SK-N-SH (cell line): ENCODE measurements around the gene INAVA. TPM values are rescaled to one million over a fixed set of nuclear protein-coding genes. Genes with fewer than 3 reads are reported as not detected.

Source experiments
- CTCF ChIA-PET: fragments of 300-600, 350-600 bp; formaldehyde crosslinking; extraction: SDS; loops from one replicate; lab custom pipeline; 2021; lab: Yijun Ruan, JAX
- POLR2A ChIA-PET: fragments of 350-600 bp; sonication (Branson Sonifier 250); formaldehyde crosslinking; extraction: SDS; loops from one replicate; lab custom pipeline; 2020; ENCODE audit warnings: antibody characterized with exemption, inconsistent platforms; lab: Yijun Ruan, JAX
- DNase-seq: peaks from one replicate; pipeline ENCODE4 v3.0.0; 2012
- H2AFZ ChIP-seq: fragments of 200-600 bp; sonication (generic); 2 replicates; pipeline ENCODE4 v1.8.1; 2016; ENCODE audit warnings: antibody characterized with exemption, mild to moderate bottlenecking, low read depth
- H3F3A ChIP-seq: fragments of 200-600 bp; sonication (generic); replicated peaks from 2 replicates; pipeline ENCODE3; 2016; ENCODE audit warnings: antibody characterized with exemption, mild to moderate bottlenecking; ENCODE audit not compliant: insufficient read depth
- H3K27ac ChIP-seq, 2 experiments: fragments of 200-500 bp in 1 of 2; fragments of 200-600 bp in 1 of 2; sonication (Bioruptor generic) in 1 of 2; sonication (generic), shearing (Covaris generic) in 1 of 2; 2 replicates each; pipeline versions ENCODE4 v1.5.1 to v1.6.1; 2014 to 2016; ENCODE audit warnings: low read depth in 2 of 2, inconsistent platforms in 1 of 2, low read length in 1 of 2, mild to moderate bottlenecking in 1 of 2, mixed read lengths in 1 of 2
- H3K27me3 ChIP-seq: fragments of 200-600 bp; sonication (generic), shearing (Covaris generic); 2 replicates; pipeline ENCODE4 v1.6.1; 2016; ENCODE audit warnings: mixed run types; ENCODE audit not compliant: insufficient read depth
- H3K36me3 ChIP-seq, 2 experiments: fragments of 200-500 bp in 1 of 2; fragments of 200-600 bp in 1 of 2; sonication (Bioruptor generic) in 1 of 2; sonication (generic) in 1 of 2; replicated peaks in 1 of 2; 2 replicates each; pipeline versions ENCODE3 to v1.5.1; 2014 to 2016; ENCODE audit warnings: low read length in 1 of 2, mild to moderate bottlenecking in 1 of 2; ENCODE audit not compliant: insufficient read depth in 2 of 2, control insufficient read depth in 1 of 2
- H3K4me1 ChIP-seq, 2 experiments: fragments of 200-500 bp in 1 of 2; fragments of 200-600 bp in 1 of 2; sonication (Bioruptor generic) in 1 of 2; sonication (generic), shearing (Covaris generic) in 1 of 2; 2 replicates each; pipeline versions ENCODE4 v1.5.1 to v1.6.1; 2014 to 2016; ENCODE audit warnings: low read depth in 1 of 2, low read length in 1 of 2, mixed run types in 1 of 2; ENCODE audit not compliant: insufficient read depth in 2 of 2, control insufficient read depth in 1 of 2
- H3K4me2 ChIP-seq: fragments of 200-600 bp; sonication (generic), shearing (Covaris generic); 2 replicates; pipeline ENCODE4 v1.6.1; 2017; ENCODE audit warnings: mixed run types
- H3K4me3 ChIP-seq, 2 experiments: fragments of 200-500 bp in 1 of 2; fragments of 200-600 bp in 1 of 2; sonication (Bioruptor generic) in 1 of 2; sonication (generic), shearing (Covaris generic) in 1 of 2; 2 replicates each; pipeline versions ENCODE4 v1.5.1 to v1.8.1; 2014 to 2016; ENCODE audit warnings: low read depth in 2 of 2, inconsistent platforms in 1 of 2, low read length in 1 of 2, mild to moderate bottlenecking in 1 of 2, mixed read lengths in 1 of 2, moderate library complexity in 1 of 2
- H3K79me2 ChIP-seq: fragments of 200-600 bp; sonication (generic); 2 replicates; pipeline ENCODE4 v1.8.1; 2017; ENCODE audit warnings: mild to moderate bottlenecking; ENCODE audit not compliant: insufficient read depth
- H3K9ac ChIP-seq: fragments of 200-600 bp; sonication (generic); 2 replicates; pipeline ENCODE4 v1.6.1; 2017; ENCODE audit warnings: mixed run types
- H3K9me2 ChIP-seq: fragments of 200-600 bp; sonication (generic); 2 replicates; pipeline ENCODE4 v1.6.1; 2017; ENCODE audit warnings: mixed run types
- H3K9me3 ChIP-seq: fragments of 200-600 bp; sonication (generic); 2 replicates; pipeline ENCODE4 v1.6.1; 2017; ENCODE audit warnings: mixed run types, mild to moderate bottlenecking, moderate library complexity
- H4K20me1 ChIP-seq: fragments of 200-600 bp; sonication (generic); 2 replicates; pipeline ENCODE4 v1.6.1; 2017; ENCODE audit warnings: mild to moderate bottlenecking, mixed run types; ENCODE audit not compliant: insufficient read depth
- GABPA ChIP-seq: IDR thresholded peaks from 2 replicates; pipeline ENCODE4 v1.4.0; 2012; ENCODE audit warnings: low read depth, mild to moderate bottlenecking
- POLR2AphosphoS5 ChIP-seq: IDR thresholded peaks from 2 replicates; pipeline ENCODE4 v1.6.1; 2012; ENCODE audit warnings: low read depth, low read length
- RAD21 ChIP-seq: IDR thresholded peaks from 2 replicates; pipeline ENCODE4 v1.6.1; 2012; ENCODE audit warnings: mild to moderate bottlenecking, low read length
- RCOR1 ChIP-seq: fragments of 150-350 bp; IDR thresholded peaks from 2 replicates; pipeline ENCODE4 v1.6.1; 2017; ENCODE audit warnings: antibody characterized with exemption, low read length
- SIN3A ChIP-seq: IDR thresholded peaks from 2 replicates; pipeline ENCODE4 v1.6.1; 2012; ENCODE audit warnings: low read depth, mild to moderate bottlenecking, low read length, moderate library complexity, borderline replicate concordance
- TAF1 ChIP-seq: IDR thresholded peaks from 2 replicates; pipeline ENCODE4 v1.6.1; 2012; ENCODE audit warnings: low read depth, mild to moderate bottlenecking, low read length, moderate library complexity, borderline replicate concordance
- USF1 ChIP-seq: IDR thresholded peaks from 2 replicates; pipeline ENCODE4 v1.4.0; 2012; ENCODE audit warnings: low read depth, borderline replicate concordance
- USF2 ChIP-seq: fragments of 150-350 bp; IDR thresholded peaks from 2 replicates; pipeline ENCODE4 v1.6.1; 2017; ENCODE audit warnings: antibody characterized with exemption, low read length, low read depth, borderline replicate concordance
- WGBS: methylation state at CpG from one replicate; pipeline ENCODE4 v1.1.6; 2017; ENCODE audit warnings: low lambda C conversion rate; 5-methylcytosine and 5-hydroxymethylcytosine counted together
- polyA plus RNA-seq, 3 experiments: library from polyadenylated mRNA; depleted of rRNA; stranded (reverse); fragments of >200 nt; gene quantifications; 2 replicates each; pipeline ENCODE4 v1.2.3, GENCODE V29; 2012

The INAVA gene
- polyA plus RNA-seq, 1 of the 3 experiments (the other 2 are of a cell fraction), result 0.12 TPM

GRCh38 chr1:200869376-200869752 lies 25.3 kb upstream of the INAVA start:
- CTCF ChIA-PET, result interaction anchor here (0.7 kb wide), 1 partner anchor 247 kb away, joined by 3 read pairs; no protein-coding TSS in a partner anchor

GRCh38 chr1:200869753-200870391 lies 24.8 kb upstream of the INAVA start:
- peaks cover 0 to 4% of the 10 kb centered on the region in 2 experiments; a peak in 1 of 4 replicates for H3K4me1 ChIP-seq
- no peaks in the 10 kb centered on the region for H3K9me2 ChIP-seq
- H3K36me3 ChIP-seq, result no peaks in the 10 kb centered on the region
- H2AFZ ChIP-seq, result no peak overlapping the region; the same call in 1 of the 2 replicates
- no peaks in the 10 kb centered on the region for H3F3A ChIP-seq
- no peaks in the 10 kb centered on the region for H3K27me3 ChIP-seq
- POLR2A ChIA-PET, result no interaction called here
- TF ChIP-seq GABPA, result no peak
- no peak for TF ChIP-seq USF2
- no peak for TF ChIP-seq POLR2AphosphoS5
- no peak for TF ChIP-seq SIN3A
- TF ChIP-seq RAD21, result no peak
- no peak overlapping the region for H3K27ac ChIP-seq
- 88% methylated on average over 9 of the region's 9 CpGs for WGBS
- no peaks in the 10 kb centered on the region for H3K79me2 ChIP-seq
- H3K4me3 ChIP-seq, result no peak overlapping the region
- H3K4me2 ChIP-seq, result no peak overlapping the region
- DNase-seq, result no peak
- no peaks in the 10 kb centered on the region for H4K20me1 ChIP-seq
- CTCF ChIA-PET, result interaction anchor here (0.7 to 1.5 kb wide), 2 partner anchors 21 to 248 kb away, joined by 3 read pairs; no protein-coding TSS in a partner anchor
- no peak overlapping the region for H3K9ac ChIP-seq
- H3K9me3 ChIP-seq, result no peaks in the 10 kb centered on the region

More at GRCh38 chr1:200869376-200869752, 25.3 kb upstream of the INAVA start:
- 83% methylated on average over 5 of the region's 5 CpGs for WGBS
- H3K4me3 ChIP-seq, result no peak overlapping the region
- no peaks in the 10 kb centered on the region for H3K36me3 ChIP-seq
- H2AFZ ChIP-seq, result no peak overlapping the region
- H3K27me3 ChIP-seq, result no peaks in the 10 kb centered on the region
- H3K79me2 ChIP-seq, result no peaks in the 10 kb centered on the region
- no peak overlapping the region for H3K4me2 ChIP-seq
- no peak for DNase-seq
- H3K9me2 ChIP-seq, result no peaks in the 10 kb centered on the region
- TF ChIP-seq RCOR1 (no peak), TAF1 (no peak), USF1 (no peak)
- TF ChIP-seq, all 33 proteins: peak for 0
- peaks cover 0 to 4% of the 10 kb centered on the region in 2 experiments; a peak in 1 of 4 replicates for H3K4me1 ChIP-seq
- H3F3A ChIP-seq, result peaks cover 3% of the 10 kb centered on the region
- no peaks in the 10 kb centered on the region for H3K9me3 ChIP-seq
- POLR2A ChIA-PET, result no interaction called here
- no peaks in the 10 kb centered on the region for H4K20me1 ChIP-seq
- no peak overlapping the region for H3K27ac ChIP-seq
- no peak overlapping the region for H3K9ac ChIP-seq
